Measurements from ENCODE around the gene GDPD4.

GDPD4 gene

DNA sequence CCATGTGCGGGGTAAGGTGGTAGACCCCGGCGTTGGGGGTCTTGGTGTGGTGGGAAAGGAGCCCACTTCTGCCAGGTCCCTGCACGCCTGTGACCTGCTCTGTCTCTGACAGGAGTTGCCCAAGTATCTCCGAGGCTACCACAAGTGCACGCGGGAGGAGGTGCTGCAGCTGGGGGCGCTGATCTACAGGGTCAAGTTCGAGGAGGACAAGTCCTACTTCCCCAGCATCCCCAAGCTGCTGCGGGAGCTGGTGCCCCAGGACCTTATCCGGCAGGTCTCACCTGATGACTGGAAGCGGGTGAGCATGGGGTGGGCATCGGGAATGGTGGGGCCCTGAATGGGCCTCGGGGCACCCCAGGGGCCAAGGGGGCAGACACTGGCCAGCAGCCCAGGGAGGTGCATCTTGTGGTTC lies 90.4 kb downstream of the GDPD4 start:
- TF ChIP-seq, protein P1, sequence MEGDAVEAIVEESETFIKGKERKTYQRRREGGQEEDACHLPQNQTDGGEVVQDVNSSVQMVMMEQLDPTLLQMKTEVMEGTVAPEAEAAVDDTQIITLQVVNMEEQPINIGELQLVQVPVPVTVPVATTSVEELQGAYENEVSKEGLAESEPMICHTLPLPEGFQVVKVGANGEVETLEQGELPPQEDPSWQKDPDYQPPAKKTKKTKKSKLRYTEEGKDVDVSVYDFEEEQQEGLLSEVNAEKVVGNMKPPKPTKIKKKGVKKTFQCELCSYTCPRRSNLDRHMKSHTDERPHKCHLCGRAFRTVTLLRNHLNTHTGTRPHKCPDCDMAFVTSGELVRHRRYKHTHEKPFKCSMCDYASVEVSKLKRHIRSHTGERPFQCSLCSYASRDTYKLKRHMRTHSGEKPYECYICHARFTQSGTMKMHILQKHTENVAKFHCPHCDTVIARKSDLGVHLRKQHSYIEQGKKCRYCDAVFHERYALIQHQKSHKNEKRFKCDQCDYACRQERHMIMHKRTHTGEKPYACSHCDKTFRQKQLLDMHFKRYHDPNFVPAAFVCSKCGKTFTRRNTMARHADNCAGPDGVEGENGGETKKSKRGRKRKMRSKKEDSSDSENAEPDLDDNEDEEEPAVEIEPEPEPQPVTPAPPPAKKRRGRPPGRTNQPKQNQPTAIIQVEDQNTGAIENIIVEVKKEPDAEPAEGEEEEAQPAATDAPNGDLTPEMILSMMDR (IDR thresholded peaks at IDR 0.05; ENCODE audit: low read depth, low read length, missing control alignments): no peak
- in situ Hi-C loops (cut with HindIII; ENCODE audit: low sequenced_read_pairs): no loop called here
- no peak overlapping the region for H3K4me3 ChIP-seq (ENCODE audit: low read depth, low read length)
- DNase-seq (ENCODE audit: low read depth): no peak

- in situ Hi-C loops (cut with HindIII; ENCODE audit: low sequenced_read_pairs): loop anchor here (10.0 kb wide), 2 partner anchors 275 to 345 kb away; no protein-coding TSS in a partner anchor
Observed at GRCh38 chr11:77209663-77210062, 91.8 kb downstream of the GDPD4 start.

GRCh38 chr11:77208535-77208934 lies 93.0 kb downstream of the GDPD4 start:
- DNase-seq (ENCODE audit: low read depth): no peak
- TF ChIP-seq, protein P1 (IDR thresholded peaks at IDR 0.05; ENCODE audit: low read depth, low read length, missing control alignments): no peak
- H3K4me3 ChIP-seq (ENCODE audit: low read depth, low read length): no peak overlapping the region
- in situ Hi-C loops (cut with HindIII; ENCODE audit: low sequenced_read_pairs): loop anchor here (10.0 kb wide), 2 partner anchors 276 to 346 kb away; no protein-coding TSS in a partner anchor

More at GRCh38 chr11:77209663-77210062, 91.8 kb downstream of the GDPD4 start:
- TF ChIP-seq, protein P1 (IDR thresholded peaks at IDR 0.05; ENCODE audit: low read depth, low read length, missing control alignments): no peak
- no peak overlapping the region for H3K4me3 ChIP-seq (ENCODE audit: low read depth, low read length)
- DNase-seq (ENCODE audit: low read depth): no peak

GRCh38 chr11:77207618-77208313 lies 93.7 kb downstream of the GDPD4 start:
- DNase-seq (ENCODE audit: low read depth): no peak
- no peak overlapping the region for H3K4me3 ChIP-seq (ENCODE audit: low read depth, low read length)
- TF ChIP-seq, protein P1 (IDR thresholded peaks at IDR 0.05; ENCODE audit: low read depth, low read length, missing control alignments): no peak
- in situ Hi-C loops (cut with HindIII; ENCODE audit: low sequenced_read_pairs): loop anchor here (10.0 kb wide), 2 partner anchors 277 to 347 kb away; no protein-coding TSS in a partner anchor

DNA sequence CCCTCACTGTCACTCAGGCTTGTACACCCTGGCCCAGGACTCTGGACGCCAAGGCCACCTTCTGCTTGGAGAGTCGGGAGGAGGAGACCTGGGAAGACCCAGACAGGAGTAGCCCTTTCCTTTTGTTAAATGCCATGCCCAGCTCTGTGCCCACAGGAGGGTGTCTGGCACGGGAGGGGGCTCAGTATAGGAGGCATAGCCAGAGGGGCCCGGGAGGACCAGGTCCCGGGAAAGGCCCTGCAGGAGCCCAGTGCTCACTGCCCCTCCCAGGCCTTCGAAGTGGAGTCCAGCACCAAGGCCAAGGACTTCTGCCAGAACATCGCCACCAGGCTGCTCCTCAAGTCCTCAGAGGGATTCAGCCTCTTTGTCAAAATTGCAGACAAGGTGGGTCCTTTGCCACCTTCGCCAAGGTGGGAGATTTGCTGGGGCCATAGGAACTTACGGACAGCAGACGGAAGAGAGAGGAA lies 94.4 kb downstream of the GDPD4 start:
- no peak overlapping the region for H3K4me3 ChIP-seq (ENCODE audit: low read depth, low read length)
- in situ Hi-C loops (cut with HindIII; ENCODE audit: low sequenced_read_pairs): loop anchor here (10.0 kb wide), 2 partner anchors 278 to 348 kb away; no protein-coding TSS in a partner anchor
- no peak for DNase-seq (ENCODE audit: low read depth)
- TF ChIP-seq, protein P1 (IDR thresholded peaks at IDR 0.05; ENCODE audit: low read depth, low read length, missing control alignments): no peak

- TF ChIP-seq, protein P1 (IDR thresholded peaks at IDR 0.05; ENCODE audit: low read depth, low read length, missing control alignments): no peak
- no peak for DNase-seq (ENCODE audit: low read depth)
- in situ Hi-C loops (cut with HindIII; ENCODE audit: low sequenced_read_pairs): loop anchor here (10.0 kb wide), 2 partner anchors 278 to 348 kb away; no protein-coding TSS in a partner anchor
- H3K4me3 ChIP-seq (ENCODE audit: low read depth, low read length): no peak overlapping the region
Observed at GRCh38 chr11:77206264-77207018, 95.0 kb downstream of the GDPD4 start.
